ENCODE results near the gene HEATR5A.

Gene HEATR5A

GRCh38 chr14:31291210-31291609 lies 129.1 kb downstream of the HEATR5A start:
- in situ Hi-C loops (cut with HindIII; ENCODE audit: low sequenced_read_pairs), result no loop called here
- no peak for TF ChIP-seq CTCF (IDR thresholded peaks at IDR 0.05; ENCODE audit: low read depth, low read length)
- DNase-seq (ENCODE audit: low read depth, low spot score), result peak; percentile 22
- H3K4me3 ChIP-seq (ENCODE audit: low read depth, low read length), result no peak overlapping the region

GRCh38 chr14:31287294-31287972 lies 132.9 kb downstream of the HEATR5A start:
- in situ Hi-C loops (cut with HindIII; ENCODE audit: low sequenced_read_pairs), result no loop called here
- no peak overlapping the region for H3K4me3 ChIP-seq (ENCODE audit: low read depth, low read length)
- DNase-seq (ENCODE audit: low read depth, low spot score), result no peak
- TF ChIP-seq CTCF (IDR thresholded peaks at IDR 0.05; ENCODE audit: low read depth, low read length), result no peak

GRCh38 chr14:31286456-31287293 lies 133.7 kb downstream of the HEATR5A start:
- TF ChIP-seq CTCF (IDR thresholded peaks at IDR 0.05; ENCODE audit: low read depth, low read length), result peak; percentile 30
- in situ Hi-C loops (cut with HindIII; ENCODE audit: low sequenced_read_pairs), result no loop called here
- DNase-seq (ENCODE audit: low read depth, low spot score), result no peak
- H3K4me3 ChIP-seq (ENCODE audit: low read depth, low read length), result no peak overlapping the region

- H3K4me3 ChIP-seq (ENCODE audit: low read depth, low read length), result no peak overlapping the region
- no peak for TF ChIP-seq CTCF (IDR thresholded peaks at IDR 0.05; ENCODE audit: low read depth, low read length)
- in situ Hi-C loops (cut with HindIII; ENCODE audit: low sequenced_read_pairs), result no loop called here
- no peak for DNase-seq (ENCODE audit: low read depth, low spot score)
Measured at GRCh38 chr14:31283578-31284252, 136.6 kb downstream of the HEATR5A start.

GRCh38 chr14:31283153-31283552 lies 137.2 kb downstream of the HEATR5A start:
- DNase-seq (ENCODE audit: low read depth, low spot score), result no peak
- TF ChIP-seq CTCF (IDR thresholded peaks at IDR 0.05; ENCODE audit: low read depth, low read length), result no peak
- in situ Hi-C loops (cut with HindIII; ENCODE audit: low sequenced_read_pairs), result no loop called here
- no peak overlapping the region for H3K4me3 ChIP-seq (ENCODE audit: low read depth, low read length)

- no peak overlapping the region for H3K4me3 ChIP-seq (ENCODE audit: low read depth, low read length)
- TF ChIP-seq CTCF (IDR thresholded peaks at IDR 0.05; ENCODE audit: low read depth, low read length), result no peak
- in situ Hi-C loops (cut with HindIII; ENCODE audit: low sequenced_read_pairs), result no loop called here
- no peak for DNase-seq (ENCODE audit: low read depth, low spot score)
Measured at GRCh38 chr14:31280871-31281220, 139.5 kb downstream of the HEATR5A start.
